Right kidney (tissue), 1 donor: ENCODE results near the gene ANKRD17.

Experiments
- DNase-seq: peaks from one replicate; pipeline ENCODE4 v3.0.0-alpha.2; 2016

ANKRD17 gene

DNA sequence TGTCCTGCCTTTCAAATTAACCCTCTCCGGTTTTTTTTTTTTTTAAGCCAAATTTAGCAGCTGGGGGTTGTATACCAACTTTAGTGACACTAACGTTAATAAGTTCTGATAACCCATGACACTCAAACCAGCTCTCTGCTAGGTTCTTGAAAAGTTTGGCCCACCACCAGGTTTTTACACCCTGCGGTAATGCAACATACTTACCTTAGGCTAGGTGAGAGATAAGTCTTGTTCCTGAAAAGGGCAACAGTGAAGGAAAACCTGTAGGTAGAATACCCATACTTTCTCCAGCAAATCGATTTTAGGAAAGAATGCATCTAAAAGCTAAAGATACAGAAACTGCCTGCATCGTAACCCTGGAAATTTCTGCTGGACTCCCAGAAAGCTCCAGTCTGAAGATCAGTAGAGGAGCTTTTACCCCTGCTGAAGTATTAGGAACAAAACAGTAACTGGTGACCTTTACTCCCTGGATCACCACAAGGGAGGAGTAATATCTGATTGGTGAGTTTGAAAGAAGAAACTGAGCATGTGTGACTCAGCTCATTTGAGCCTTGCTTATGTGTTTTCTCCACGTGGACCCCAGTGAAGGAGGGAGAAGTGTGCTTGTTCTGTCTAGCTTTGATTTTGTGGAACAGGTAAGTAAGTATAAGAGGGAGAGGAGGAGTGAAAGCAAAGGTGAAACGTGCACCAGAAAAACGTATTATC lies 154.6 kb downstream of the ANKRD17 start:
- no peak for DNase-seq

DNA sequence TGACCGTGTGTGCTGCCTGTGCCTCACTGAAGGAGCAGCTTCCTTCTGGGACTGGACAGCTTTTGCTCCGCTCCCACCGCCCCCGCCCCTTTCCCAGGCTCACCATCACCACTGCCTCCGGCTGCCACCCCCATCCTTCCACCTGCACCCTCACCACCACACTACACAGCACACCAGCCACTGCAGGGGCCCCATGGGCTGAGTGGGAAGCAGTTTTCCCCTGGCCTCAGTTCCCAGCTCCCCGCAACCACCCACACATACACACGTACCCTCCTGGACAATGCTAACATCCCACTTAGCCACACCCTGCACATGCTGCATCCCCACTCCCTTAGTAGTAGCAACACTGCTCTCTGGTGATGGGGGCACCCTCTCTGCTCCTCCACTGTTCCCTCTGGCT lies 159.5 kb downstream of the ANKRD17 start:
- DNase-seq = no peak

DNA sequence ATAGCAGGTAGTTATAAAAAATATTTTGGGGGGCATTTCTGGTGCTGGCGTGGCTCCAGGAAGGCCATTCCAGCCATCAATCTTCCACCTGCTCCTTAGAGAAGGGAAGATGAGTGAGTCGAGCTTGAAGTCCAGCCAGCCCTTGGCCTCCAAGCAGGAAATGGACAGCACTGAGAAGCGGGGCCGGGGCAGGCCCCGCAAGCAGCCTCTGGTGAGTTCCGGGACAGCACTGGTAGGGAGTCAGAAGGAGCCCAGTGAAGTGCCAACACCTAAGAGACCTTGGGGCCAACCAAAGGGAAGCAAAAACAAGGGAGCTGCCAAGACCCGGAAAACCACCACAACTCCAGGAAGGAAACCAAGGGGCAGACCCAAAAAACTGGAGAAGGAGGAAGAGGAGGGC lies 159.9 kb downstream of the ANKRD17 start:
- DNase-seq = no peak

DNA sequence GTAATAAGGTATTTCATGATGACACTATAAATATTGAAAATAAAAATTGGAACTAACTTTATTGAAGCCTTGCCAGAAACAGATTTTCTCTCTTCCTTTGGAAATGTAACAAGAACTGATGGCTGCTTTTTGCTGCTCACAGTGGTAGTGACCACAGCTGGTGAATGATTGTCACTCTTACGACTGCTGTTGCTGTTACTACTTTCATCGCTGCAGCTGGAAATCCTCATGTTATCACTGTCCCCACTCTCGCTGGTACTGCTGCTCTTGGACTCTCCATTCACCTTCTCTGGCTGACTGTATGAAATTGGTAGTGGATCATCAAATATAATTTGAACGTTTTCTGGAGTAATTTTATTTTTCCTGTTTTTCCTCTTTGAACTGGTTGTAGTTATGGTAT lies 160.6 kb downstream of the ANKRD17 start:
- no peak for DNase-seq

DNA sequence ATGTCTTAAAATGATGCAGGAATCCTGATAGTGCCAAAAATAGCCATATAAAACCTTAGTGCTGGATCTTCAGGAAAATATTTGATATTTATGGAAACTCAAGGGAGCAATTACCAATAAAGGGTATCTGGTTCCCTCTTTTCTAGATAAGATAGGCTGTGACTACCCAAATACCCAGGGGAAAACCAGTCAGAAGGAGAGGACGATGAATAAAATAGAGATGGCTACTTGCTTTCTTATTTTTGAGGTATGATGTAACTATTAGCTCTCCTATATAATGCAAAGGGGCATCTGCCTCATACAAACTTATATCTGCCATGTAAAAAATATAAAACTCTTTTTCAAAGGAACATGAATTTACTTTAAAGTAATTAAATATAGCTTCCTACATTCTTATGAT lies 165.7 kb downstream of the ANKRD17 start:
- no peak for DNase-seq

DNA sequence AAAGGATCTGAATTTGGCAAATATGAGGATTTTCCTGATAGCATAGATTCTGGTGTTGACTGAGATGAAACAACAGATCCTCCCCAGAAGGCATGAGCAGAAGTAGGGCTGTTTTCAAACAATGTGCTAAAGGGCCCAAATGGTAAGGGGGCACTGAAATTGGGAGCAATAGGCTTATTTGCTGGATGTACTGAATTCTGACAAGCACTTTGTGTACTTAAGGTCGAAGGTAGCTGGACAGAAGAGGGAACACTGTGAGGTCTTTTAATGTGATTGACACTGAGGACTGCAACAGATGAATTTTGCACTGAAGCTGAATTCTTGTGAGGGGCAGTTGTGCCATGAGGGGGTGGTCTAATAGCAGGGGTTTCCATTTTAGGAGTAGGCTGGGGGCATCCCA lies 167.9 kb downstream of the ANKRD17 start:
- no peak for DNase-seq

DNA sequence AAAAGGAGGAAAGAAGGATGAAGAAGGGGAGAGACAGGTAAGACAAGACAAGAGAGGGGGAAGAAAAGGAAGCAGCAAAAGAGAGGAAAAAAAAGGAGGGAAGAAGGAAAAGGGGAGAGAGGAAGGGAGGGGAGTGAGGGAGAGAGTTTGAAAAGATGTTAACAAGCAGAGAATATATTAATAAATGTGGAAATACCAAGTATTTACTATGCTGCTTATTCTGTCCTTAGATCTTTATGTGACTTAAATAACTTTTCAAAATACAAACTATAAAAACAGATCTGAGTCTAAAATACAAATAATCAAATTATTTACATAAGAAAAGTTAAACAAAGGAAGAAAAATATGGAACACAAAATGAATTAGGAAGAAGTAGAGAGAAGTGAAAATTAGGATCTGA lies 170.7 kb downstream of the ANKRD17 start:
- DNase-seq = no peak

DNA sequence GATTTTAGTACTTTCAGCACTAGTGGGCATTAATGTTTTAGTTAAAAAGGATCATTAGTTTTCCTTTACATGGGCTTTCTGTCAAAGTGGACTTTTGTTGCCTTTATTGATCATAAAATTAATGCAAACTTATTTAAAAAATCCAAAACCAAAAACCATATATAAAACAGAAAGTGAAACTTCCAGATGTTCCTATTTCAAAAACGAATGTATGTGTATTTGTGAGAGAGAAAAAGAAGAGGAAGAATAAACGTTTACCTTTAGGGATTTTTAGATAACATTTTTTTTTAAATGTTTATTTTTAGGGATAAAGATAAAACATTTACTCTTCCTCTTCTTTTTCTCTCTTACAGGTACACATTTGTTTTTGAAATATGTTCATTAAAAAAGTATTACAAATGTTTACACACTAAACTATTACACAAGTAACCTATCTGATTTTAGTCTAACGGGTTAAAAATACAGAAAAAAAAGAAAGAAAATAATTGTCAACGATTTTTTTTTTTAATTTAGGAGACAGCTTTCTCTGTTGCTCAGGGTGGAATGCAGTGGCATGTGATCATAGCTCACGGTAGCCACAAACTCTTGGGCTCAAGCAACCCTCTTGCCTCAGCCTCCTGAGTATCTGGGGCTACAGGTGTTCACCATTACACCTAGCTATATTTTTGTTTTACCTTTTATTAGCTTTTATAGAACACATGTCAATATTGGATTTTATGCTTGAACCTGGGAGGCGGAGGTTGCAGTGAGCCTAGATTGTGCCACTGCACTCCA lies 172.3 kb downstream of the ANKRD17 start:
- DNase-seq = no peak

DNA sequence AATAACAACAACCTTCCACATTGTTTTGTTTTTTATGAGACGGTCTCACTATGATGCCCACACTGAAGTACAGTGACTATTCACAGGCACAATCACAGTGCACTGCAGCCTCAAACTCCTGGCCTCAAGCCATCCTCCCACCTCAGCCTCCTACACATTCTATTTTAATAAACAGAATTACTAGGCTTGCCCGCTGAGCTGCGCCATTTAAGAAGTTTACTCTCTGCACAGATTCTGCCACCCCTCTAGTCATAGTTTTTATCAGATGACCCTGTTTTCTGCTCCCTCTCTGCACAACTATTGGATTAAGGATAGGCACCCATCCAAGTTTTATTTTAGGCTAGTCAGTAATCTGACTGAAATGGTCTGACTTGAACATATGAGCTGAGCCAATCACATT lies 177.8 kb downstream of the ANKRD17 start:
- DNase-seq = no peak

DNA sequence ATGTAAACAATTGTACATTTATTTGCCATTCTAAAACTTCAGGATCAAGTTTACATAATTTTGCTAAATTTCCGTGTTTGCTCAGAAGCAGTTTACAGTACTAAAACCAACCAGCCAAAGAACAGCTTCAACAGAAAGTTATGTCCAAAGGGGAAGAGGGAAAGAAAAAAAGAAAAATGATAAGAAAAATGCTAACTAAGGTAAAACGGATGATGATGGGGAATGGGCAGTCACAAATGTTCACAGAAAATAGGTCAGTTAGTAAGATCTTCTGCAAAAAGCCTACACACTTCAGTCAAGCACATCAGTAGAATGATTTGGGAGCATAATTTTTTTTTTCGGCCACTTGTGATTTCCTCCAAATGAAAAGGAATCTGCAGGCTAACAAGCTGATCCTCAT lies 182.8 kb downstream of the ANKRD17 start:
- DNase-seq = no peak

DNA sequence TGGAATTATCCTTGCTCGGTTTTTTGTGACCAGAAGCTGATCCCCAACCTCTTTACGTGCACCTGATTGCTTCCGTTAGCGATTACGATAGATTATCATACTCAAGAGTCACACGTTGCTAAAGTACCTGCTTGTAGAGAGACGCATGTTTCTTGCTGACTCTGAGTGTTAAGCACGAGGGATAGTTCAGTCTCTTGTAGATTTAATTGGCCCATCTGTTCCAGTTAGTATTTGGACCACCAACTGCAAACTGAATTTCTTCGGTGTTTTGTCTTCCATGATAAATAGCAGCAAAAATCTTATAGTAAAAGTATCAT lies 188.6 kb downstream of the ANKRD17 start:
- DNase-seq = no peak

DNA sequence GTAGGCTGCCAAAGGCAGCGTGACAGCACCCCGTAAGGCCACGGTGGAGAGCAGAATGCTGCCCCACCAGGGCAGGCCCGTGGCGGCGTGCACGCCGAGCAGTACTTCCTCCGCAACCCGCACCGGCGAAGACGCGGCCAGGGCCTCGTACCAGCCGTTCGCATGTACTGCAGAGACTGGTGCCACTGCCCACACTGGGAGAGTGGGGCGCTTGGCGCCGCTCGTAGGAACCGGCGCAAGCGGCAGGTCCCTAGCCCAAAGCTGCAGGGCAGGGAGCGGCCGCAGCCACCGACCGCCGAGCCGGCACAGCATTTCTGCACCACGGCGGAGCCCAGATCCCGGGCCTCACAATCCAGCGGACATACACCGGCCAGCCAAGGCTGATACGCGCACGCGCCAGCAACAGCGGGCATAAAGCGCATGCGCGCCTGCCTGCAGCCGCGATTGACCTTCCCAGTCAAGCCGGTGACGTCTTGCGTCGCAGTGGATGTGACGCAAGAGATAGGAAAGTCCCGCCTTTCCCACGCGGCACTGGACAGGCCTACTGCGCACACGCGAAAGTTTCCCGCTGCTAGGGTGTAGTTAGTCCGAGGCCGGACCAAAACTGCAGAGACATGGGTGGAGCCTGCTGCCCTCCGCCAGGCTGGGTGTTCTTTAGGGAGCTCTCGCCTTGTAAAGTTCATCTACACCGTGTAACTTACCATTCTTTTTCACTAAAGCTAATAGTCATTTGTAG lies 189.1 kb downstream of the ANKRD17 start, which contains the start of gene COX18:
TSS of gene COX18 (minus strand) at position 379 of the 736 bp plus-strand sequence. CDS start at position 312, 67 bp downstream.
- DNase-seq = peak; percentile 99

DNA sequence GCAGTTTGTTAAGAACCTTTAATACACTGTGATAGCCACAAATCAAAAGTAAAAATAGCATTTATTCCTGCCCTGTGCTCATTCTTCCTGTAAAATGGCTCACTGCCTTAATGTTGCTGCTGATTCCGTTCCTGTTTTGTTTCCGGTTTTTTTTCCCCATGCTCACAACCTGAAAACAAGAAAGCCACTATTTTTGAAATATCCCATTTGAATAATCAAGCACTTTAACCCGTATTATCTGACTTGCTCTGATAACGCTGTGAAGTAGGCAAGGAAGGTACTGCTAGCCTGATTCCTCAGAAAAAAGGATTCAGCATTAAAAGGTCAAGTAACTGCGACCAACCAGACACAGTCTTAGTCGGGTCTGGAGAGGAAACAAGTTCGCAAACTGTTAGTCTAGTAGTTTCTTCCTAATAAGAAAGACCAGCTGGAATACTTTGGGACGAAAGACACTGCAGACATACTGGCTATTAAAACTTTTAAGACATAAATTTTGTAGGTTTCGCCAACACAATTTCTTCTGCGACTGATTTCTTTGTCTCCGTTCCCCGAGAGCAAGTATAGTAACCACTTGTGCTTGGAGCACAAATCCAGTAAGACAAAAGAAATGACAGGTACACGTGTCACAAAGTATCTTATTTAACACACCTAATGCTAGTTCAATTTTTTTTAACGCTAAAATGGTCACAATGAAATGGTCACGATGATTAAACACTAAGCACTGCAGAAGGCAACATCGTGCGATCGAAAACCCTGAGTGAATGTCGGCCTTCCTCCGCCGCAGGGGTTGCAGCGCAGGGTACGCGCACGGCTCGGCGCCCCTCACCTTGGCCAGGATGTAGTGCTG lies 189.9 kb downstream of the ANKRD17 start:
- peak; percentile 67 for DNase-seq

DNA sequence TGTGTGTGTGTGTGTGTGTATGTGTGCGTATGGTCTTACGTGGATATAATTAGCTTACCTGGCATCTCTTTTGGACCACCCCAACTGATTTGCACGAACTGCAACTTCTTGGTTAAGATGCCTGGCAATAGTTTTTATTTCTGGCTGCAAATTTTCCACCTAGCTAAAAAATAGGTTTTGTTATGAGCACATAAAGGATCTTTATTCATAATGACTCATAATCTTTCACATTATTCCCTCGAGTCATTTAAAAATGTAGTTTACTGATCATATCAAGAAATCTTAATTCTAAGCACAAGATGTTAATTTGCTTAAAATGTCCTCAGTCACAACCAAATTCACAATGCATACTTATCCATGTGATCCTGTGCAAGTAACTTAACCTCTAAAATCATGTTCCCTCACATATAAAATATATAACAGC lies 190.6 kb downstream of the ANKRD17 start:
- no peak for DNase-seq

DNA sequence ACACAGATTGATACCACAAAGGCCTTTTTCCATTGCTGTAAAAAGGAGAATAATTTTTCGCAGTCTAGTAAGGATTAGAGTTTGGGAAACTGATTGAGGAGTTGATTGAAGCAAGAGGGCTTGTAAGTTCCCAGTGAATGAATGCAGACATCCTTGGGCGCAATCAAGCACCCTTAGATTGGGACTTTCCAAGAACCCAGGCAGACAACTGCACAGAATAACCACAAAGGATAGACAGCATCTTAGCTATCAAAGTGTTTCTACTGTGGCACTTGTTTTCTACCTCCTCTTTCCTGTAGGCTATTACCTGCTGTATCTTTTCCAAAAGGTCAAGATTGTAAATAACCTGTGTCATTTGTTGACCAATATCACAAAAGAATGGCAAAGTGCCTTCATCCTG lies 191.7 kb downstream of the ANKRD17 start:
- no peak for DNase-seq

DNA sequence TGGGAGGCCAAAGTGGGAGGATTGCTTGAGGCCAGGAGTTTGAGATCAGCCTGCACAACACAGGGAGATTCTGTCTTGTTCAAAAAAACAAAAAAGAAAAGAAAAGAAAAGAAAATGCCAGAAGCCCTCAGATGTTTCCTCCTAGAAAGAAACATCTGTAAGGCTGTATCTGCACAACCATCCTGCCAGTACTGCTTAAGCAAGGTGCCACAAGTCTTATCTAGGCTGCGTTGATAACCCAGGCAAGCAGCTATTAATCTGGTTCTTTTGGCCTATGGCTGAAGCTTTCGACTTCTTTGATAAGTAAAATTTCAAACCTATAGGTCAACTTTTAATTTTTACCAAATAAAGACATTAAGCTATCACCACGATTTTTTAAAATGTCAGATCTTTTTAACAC lies 192.2 kb downstream of the ANKRD17 start:
- DNase-seq = no peak

DNA sequence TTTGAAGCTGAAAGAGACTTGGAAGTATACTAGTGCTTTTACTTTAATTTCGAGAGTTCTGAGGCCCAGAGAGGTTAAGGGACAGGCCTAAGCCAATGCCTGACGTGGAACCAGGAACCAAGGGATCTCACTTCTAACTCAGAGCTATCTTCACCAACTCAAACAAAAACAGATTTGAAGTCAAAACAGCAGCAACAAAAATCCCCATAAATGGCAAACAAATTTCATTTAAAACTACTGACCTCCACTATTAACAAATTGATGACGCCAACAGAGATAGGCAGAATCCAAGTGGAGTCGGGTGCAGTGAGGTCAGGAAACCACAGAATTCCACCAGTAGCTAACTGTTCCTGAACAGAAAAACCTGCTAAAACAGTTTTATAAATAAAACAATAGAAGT lies 194.1 kb downstream of the ANKRD17 start:
- no peak for DNase-seq

DNA sequence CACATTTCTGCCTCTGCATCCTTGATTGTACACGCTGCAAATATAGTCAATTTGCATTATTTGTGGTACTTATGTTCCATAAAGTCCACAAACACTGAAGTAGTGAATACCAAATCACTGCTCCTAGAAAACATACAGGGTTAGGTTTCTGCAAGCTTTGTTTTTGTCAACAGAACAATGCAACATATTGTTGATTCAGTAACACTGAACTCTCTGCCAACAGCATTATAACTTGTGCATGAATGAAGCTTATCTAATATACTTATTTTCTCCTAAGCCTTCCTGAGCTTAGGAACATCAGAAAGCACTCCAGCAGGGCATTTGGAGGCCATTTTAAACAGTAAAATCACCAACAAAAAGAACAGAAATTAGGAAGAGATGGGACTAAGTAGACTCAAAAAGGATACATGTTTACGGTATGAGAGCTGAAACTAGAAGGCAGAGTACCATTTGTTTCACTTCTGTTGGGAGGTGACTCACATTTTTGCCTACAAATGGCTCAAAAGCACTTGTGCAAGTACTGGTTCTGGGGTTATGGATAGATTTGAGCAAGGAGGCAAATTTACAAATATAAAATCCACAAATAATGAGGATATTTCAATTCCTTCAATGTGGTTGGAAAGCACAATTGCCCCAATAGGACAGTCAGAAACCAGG lies 203.2 kb downstream of the ANKRD17 start:
- DNase-seq = no peak

DNA sequence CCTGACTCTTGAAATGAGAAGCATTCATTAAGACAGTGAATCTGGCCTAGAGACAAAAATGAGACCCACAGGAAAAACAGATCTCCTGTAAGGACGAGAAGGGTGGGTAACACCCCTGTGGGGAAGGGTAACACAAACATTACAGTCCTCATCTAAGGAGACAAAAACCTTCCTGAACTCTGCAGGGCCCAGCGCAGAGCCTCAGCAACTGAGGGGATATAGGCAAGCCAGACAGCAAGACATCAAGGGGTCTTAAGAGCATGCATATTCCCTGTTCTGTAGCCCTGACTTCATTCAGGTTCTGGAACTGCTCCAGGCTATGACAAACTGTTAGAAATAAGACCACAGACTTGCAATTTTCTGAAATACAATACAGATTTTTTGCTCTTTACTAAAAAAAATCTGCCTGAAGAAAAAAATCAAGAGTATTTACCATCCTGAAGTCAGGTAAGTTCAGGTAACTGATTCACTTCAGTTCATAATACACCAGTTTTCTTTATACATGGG lies 204.6 kb downstream of the ANKRD17 start:
- DNase-seq = no peak

DNA sequence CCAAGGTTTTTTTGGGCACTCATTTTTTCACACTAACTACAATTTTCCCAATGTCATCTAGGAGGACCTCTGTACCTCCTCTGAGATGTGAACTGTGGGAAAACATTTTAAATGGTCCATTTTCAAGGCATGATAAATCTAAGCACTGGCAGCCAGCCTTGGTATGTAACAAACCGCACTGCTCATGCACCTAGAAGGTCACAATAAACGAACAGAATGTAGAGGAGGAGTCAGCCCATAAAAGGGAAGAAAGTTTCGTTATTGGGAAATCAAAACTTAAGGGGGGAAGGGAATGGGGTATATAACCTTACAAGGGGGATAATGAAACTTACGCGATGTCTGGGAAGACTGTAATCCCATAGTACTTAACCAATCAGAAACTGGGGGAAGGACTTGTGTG lies 205.5 kb downstream of the ANKRD17 start:
- no peak for DNase-seq

DNA sequence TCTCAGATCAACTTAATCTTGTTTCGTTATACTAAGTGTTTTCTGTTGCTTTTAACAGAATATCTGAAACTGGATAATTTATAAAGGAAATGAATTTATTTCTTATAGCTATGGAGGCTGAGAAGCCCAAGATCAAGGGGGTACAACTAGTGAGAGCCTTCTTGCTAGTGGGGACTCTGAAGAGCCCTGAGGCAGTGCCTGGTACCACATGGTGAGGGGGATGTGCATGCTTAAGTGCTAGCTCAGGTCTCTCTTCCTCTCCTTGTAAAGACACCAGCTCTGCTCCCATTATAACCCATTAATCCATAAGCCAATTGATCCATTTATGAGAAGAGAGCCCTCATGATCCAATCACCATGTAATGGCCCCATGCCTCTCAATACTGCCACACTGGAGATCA lies 207.0 kb downstream of the ANKRD17 start:
- DNase-seq = no peak

DNA sequence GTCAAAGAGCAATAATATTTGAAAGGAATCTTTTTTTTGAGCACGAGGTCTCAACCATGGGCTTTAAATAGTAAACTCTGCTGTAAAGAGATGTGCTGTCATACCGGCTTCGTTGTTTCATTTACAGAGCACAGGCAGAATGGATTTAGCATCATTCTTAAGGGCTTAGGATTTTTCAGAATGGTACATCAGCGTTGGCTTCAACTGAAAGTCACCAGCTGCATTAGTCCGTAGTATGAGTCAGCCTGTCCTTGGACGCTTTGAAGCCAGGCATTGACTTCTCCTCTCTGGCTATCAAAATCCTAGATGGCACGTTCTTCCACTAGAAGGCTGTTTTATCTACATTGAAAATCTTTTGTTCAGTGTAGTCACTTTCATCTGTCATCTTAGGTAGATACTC lies 212.7 kb downstream of the ANKRD17 start:
- DNase-seq = no peak
